Fibroblast of the aortic adventitia (primary cell): Measurements from ENCODE around the gene DCLK2. TPM values are rescaled to one million over a fixed set of nuclear protein-coding genes. Genes with fewer than 3 reads are reported as not detected.
A peak's percentile ranks its signal among the peaks of the same experiment; 100 is the strongest.

Experiments used
- DNase-seq: peaks from one replicate; pipeline ENCODE4 v3.0.0-alpha.2; 2010; ENCODE audit warnings: low read depth
- H3K4me3 ChIP-seq: 2 replicates; pipeline ENCODE4 v1.5.1; 2011; ENCODE audit warnings: low read depth, mild to moderate bottlenecking, control low read depth, low read length, moderate library complexity
- CTCF ChIP-seq: IDR thresholded peaks from 2 replicates; pipeline ENCODE4 v1.5.1; 2011; ENCODE audit warnings: mild to moderate bottlenecking, low read length, control low read depth, inconsistent platforms; ENCODE audit not compliant: insufficient read depth
- total RNA-seq: library from RNA; depleted of rRNA; stranded (reverse); fragments of >200 nt; gene quantifications from 2 replicates; pipeline ENCODE4 v1.2.3, GENCODE V29; 2012; ENCODE audit warnings: low replicate concordance

The DCLK2 gene
- total RNA-seq, 1 donor: 4.5 TPM

GRCh38 chr4:150207871-150208270 lies 129.6 kb downstream of the DCLK2 start:
- no peak for DNase-seq
- no peak overlapping the region for H3K4me3 ChIP-seq
- TF ChIP-seq CTCF: no peak

GRCh38 chr4:150209140-150209829 lies 131.0 kb downstream of the DCLK2 start:
- peak; percentile 80 for DNase-seq
- no peak overlapping the region for H3K4me3 ChIP-seq
- peak; percentile 69 for TF ChIP-seq CTCF

- no peak for DNase-seq
Measured at GRCh38 chr4:150211016-150211415, 132.8 kb downstream of the DCLK2 start.

GRCh38 chr4:150211799-150212445 lies 133.7 kb downstream of the DCLK2 start:
- no peak overlapping the region for H3K4me3 ChIP-seq
- no peak for DNase-seq
- TF ChIP-seq CTCF: no peak

More at GRCh38 chr4:150211016-150211415, 132.8 kb downstream of the DCLK2 start:
- no peak overlapping the region for H3K4me3 ChIP-seq
- no peak for TF ChIP-seq CTCF

GRCh38 chr4:150212485-150212884 lies 134.2 kb downstream of the DCLK2 start:
- no peak for TF ChIP-seq CTCF
- DNase-seq: no peak
- H3K4me3 ChIP-seq: no peak overlapping the region

- no peak for TF ChIP-seq CTCF
- H3K4me3 ChIP-seq: no peak overlapping the region
- no peak for DNase-seq
Measured at GRCh38 chr4:150212927-150213326, 134.7 kb downstream of the DCLK2 start.
